Activated CD4-positive, alpha-beta T cell treated with anti-CD3 and anti-CD28 coated beads, Interleukin-2, amount 50 U/mL, for 48 hours (primary cell): Measurements from ENCODE around the gene GCSH.

ENCODE experiments used
- DNase-seq, 2 experiments: peaks; one replicate each; pipeline ENCODE4 v3.0.0-alpha.2; 2020

Gene GCSH

GRCh38 chr16:81099958-81100357 lies 3.8 kb upstream of the GCSH start:
- no peak for DNase-seq

- DNase-seq = no peak
Measured at GRCh38 chr16:81097230-81097629, 1.0 kb upstream of the GCSH start.

DNA sequence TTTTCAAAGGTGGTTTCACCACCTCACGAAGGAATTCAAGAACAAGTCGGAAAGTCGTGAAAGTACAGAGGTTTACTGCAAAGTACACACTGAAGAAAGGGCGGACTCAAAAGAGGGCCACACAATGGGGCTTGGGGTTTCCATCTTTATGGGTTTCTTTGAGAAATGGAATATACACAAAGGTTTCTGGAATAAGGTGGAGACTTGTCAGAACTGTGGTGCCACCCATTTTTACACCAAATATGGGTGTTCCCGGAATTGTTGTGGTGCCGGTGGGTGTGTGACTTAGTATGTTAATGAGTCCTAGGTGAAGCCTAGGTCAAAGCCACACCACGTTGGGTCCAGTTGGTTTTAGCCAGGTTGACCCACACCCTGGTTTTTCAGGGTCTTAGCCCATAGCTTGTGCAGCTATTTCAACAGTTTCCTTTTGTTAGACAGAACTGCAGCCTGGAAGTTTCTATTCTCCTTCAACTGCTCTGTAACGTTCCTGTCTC lies 567 bp upstream of the GCSH start:
- DNase-seq = no peak

DNA sequence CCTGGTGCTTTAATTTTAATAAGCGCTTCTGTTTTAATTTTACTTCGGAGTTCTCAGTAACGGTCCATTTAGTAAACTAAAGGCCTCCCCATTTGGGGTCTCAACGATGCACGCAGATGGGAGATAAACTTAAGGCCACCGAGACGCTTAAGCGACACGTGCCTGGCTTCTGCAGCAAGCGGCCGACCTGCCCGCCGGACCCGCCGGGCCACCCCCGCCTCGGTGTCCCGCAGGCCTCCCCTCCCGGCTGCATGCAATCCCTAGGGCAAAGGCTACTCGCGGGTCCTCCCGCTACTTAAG lies 592 bp downstream of the GCSH start:
- peak in 1 of 2 experiments; percentile 5 for DNase-seq

- DNase-seq = no peak
Measured at GRCh38 chr16:81094771-81095251, 1.4 kb downstream of the GCSH start.

DNA sequence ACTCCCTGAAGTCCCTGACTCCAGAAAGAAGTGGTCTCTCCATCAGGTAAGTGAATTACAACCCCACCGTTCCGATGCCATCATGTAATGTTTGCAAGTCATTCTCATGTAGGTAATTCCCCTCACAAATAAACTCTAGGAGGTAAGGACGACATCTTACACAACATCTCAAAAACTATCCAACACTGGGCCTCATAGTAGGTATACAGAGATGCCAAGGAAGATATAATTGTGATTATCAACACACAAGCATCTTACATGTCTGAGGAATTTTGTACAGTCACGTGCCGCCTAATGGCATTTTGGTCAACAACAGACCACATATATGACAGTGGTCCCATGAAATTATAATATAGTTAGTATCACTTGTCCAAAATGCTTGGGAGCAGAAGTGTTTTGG lies 7.4 kb downstream of the GCSH start:
- no peak for DNase-seq

DNA sequence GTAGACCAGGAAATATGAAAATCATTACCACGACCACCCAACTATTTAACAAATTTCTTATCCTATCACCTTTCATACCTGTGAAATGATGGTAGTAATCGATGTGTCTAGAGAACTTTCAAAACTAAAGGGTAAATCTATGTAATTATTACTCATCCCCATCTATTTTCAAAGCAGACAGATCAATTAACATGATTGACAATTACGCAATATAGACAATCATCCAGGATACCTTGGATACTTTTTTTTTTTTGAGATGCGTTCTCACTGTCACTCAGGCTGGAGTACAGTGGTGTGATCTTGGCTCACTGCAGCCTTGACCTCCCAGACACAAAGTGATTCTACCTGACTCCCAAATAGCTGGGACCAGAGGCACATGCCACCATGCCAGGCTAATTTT lies 15.2 kb downstream of the GCSH start:
- no peak for DNase-seq

DNA sequence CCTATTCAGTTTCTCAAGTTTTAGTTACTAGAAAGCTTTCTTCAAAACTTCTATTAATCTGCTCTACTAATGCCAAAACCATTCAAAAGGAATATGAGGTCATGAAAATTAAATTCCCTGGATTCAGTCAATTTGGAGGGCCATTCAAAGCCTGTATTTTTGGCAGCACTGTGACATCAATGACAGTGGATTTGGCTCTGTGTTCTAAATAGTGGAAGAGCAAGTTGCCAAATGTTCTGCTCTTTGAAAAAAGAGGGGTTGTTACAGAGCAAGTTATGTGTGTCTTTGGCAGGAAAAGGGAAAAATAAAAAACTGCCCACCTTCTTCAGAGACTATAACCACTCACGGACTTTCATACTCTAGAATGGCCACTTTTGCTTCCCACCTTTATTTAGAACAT lies 16.0 kb downstream of the GCSH start:
- DNase-seq = no peak

DNA sequence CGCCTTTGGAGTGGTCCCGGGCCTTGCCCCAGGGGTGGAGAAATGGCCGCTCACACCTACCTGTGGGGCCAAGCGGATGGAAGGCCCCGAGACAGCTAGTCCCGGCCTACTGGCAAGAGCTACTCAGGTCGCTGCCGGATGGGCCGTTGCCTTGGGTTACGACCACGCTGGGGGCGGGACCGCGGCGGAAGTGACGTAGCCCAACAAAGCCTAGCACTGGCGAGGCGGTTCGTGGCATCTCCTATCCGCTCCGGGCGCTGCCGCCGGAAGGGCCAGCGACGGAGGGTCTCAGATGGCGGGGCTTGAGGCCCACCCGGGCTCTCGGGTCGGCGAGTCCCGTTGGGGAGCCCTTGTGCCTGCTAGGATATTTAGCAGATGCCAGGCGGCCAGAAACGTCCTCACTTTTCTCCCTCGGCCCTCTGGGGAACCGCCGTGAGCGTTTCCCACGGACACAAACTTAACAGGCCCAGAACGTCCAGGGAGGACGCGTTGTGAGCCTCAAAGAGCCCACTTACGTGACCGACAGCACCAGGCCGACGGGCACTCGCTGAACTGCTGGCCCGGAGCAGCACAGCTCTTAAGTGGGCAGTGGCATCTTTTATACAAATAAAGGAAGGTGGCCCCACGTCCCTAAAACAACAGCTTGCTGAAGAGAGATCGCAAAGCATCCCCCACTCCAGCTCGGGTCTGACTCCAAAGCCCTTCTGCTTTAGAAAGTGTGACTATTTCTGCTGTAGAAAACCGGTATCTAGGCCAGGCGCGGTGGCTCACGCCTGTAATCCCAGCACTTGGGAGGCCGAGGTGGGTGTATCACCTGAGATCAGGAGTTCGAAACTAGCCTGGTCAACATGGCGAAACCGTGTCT lies 18.9 kb downstream of the GCSH start, which contains the start of gene C16orf46:
TSS of gene C16orf46 (minus strand) at position 163 of the 865 bp plus-strand sequence. CDS start 13,283 bp downstream, outside the sequence.
- peak; percentile 99 for DNase-seq

- DNase-seq = peak; percentile 94
Measured at GRCh38 chr16:81076566-81077075, 19.6 kb downstream of the GCSH start.

GRCh38 chr16:81073560-81074330 lies 22.4 kb downstream of the GCSH start:
- DNase-seq = no peak

DNA sequence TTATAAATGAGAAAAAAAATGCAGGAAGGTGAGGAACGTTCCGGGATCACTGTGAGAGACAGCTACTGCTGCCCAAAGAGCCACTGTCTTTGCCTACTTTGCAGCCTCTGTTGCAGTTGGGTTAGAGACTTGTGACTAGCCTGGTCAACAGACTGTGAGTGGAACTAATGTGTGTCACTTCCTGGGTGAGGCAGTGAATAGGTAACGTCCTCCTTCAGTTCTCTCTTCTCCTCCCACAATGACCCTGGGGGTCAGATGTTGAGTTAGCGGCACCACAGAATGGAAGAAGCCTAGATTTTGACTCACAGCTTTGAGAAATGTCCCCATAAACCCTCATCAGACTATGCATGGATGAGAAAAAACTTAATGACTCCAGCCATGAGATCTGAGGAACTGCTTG lies 24.4 kb downstream of the GCSH start:
- no peak for DNase-seq

- no peak for DNase-seq
Measured at GRCh38 chr16:81070979-81071378, 25.2 kb downstream of the GCSH start.

GRCh38 chr16:81069063-81069462 lies 27.1 kb downstream of the GCSH start:
- DNase-seq = no peak

DNA sequence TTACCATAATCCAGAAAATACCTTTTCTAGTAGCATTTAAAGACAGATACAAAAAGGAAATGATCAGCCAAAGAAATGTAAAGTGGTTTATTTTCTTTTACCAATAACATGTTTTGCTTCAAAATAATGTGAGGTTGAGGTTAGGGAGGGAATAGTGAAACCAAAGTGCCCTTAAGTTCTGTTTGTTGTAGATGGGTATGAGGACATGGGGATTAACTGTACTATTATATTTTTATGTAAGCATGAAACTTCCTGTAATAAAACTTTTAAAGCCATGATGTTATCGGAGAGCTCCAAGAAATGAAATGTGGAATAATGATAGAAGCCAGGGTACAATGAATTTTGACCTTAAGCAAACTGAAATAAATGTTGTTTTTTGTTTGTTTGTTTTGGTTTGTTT lies 29.0 kb downstream of the GCSH start:
- DNase-seq = no peak

GRCh38 chr16:81066681-81067080 lies 29.5 kb downstream of the GCSH start:
- DNase-seq = no peak

DNA sequence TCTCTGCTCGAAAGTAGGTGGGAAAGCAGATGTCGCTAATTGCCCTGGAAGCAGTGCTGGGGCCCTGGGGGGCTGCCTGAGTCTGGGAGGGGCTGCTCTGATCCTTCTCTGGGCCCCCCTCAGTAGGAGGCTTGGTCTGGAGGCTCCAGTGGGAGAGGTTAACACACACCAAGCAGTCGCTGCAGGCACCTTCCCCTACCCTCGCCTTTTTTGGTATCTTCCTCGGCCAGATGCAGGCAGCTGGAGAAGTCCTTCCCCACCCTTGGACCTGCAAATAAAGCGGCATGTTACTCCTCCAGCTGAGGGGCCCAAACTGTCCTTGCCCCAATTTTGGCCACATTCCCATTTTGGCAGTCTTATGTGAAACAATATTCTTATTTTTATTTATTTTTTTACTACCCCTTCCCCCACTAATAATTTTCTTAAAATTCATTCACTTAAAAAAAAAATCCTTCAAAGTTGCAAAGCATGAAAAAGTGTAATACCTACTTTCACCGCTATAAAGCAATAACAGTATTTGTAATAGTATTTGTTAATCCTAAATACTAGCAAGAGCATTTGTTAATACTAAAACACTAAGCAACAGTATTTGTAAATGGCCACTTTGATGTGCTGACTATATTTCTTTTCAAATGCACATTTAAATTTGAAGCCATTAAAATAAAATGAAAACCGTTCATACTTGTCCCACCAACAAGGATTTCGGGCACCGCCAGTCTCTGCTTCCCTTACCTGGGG lies 34.2 kb downstream of the GCSH start:
- DNase-seq = no peak

DNA sequence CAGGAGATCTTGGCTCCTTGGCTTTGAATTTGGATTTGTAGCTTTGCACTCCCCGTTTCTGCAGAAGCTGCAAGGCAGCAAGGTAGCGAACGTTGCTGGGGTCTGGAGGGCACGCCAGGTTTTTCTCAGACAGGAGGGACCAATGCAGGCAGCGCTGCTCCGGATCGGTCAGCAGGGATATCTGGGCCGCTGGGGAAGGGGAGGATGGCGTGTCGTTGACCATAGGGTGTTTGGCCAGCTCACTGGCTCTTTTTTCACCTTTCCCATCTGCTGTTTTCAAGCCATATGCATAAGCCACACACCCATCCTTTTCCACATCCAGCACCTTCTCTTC lies 34.9 kb downstream of the GCSH start:
- no peak for DNase-seq

DNA sequence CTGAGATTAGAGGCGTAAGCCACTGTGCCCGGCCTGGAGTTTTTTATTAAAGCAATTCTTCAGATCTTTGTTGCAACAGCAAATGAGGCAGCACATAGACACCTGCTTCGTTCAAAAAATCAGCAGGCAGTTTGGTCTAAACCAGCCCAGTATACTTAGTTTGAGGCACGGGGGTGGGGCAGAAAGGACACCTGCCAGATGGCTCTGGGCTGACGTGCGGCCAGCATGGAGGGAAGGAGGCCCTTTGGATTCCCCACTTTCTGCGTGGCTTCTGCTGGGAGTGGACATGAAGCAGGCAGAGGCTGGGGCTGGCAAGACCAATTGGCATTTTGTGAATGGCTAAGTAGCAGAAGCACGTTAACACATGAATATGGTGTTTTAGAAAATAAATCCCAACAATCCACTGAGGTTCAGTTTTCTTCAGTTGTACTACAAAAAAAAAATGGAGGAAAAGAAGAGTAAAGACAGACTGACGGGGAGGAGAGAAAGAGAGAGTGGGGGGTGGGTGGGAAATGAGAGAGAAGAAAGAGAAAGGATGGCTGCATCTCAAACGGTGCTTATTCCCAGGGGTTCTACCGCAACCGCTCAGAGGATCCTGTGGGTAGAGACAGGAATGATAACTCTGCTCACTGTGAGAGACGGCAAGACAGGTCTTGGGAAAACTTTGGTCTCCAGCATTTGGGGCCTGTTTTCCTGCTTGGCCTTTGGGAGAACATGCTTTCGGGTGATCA lies 35.5 kb downstream of the GCSH start:
- no peak for DNase-seq

DNA sequence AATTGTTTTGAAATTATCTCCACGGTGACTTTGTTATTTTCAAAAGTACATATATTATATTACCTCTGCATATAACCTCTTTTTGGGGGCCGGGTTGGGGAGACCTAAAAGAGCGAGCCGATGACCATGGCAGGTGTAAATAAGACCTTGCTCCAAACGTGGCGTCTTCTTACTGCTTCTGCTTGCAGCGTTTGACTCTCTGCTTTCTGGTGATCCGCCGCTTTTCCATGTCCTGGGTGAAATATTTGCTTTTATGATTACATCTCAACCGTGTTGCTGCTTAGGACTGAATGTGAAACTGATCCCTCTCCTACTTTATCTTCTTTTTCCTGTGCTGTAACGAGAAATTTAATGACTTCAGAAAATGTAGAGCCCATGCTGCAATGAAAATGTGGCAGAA lies 42.4 kb downstream of the GCSH start:
- DNase-seq = no peak

GRCh38 chr16:81042821-81043220 lies 53.4 kb downstream of the GCSH start:
- no peak for DNase-seq

DNA sequence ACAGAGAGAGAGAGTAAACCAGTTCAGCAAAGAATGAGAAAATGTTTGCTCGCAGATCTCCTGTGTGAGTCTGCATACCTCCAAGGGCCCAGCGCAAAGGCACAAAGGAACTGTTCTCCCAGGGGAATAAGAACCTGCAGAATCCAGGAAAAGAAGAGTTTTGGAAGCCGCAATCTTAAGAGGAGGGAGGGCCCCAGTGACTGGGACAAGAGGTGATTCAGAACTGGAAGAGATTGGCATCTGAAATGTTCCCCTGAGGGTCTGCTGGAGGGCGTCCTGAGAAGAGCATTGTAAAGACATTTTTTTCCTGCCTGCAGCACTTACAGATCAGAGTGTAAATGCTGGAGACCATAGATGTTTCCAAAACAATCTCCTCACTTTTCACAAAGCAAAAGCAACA lies 54.5 kb downstream of the GCSH start:
- no peak for DNase-seq
